ENCODE measurements around the gene ITPRID1. TPM values are rescaled to one million over a fixed set of nuclear protein-coding genes. Genes with fewer than 3 reads are reported as not detected.

Gene ITPRID1
- total and polyA plus RNA-seq, 2 of the 8 experiments (the other 6 are each of a cell fraction or from before 2014, with no cell fraction given), result 0.09 to 0.47 TPM

DNA sequence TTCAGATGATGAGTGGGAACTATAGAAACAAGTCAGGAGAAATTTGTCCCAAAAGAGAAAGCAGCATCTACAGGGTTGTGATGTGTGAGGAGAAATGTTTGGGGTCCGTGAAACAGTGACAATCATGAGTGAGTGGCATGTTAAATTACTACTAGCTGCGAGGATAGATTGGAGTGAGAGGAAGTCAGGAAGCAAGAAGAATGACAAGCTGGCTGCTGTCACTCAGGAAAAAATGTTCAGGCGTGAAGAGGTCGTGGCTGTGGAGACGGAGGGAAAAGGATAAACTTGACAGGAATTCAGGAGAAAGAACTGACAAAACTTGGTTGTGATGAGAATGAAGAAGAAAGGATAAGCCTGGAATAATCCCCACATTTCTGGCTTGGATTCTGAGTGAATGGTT is 5.1 kb upstream of the ITPRID1 start (continued):
- TF ChIP-seq, protein P1, sequence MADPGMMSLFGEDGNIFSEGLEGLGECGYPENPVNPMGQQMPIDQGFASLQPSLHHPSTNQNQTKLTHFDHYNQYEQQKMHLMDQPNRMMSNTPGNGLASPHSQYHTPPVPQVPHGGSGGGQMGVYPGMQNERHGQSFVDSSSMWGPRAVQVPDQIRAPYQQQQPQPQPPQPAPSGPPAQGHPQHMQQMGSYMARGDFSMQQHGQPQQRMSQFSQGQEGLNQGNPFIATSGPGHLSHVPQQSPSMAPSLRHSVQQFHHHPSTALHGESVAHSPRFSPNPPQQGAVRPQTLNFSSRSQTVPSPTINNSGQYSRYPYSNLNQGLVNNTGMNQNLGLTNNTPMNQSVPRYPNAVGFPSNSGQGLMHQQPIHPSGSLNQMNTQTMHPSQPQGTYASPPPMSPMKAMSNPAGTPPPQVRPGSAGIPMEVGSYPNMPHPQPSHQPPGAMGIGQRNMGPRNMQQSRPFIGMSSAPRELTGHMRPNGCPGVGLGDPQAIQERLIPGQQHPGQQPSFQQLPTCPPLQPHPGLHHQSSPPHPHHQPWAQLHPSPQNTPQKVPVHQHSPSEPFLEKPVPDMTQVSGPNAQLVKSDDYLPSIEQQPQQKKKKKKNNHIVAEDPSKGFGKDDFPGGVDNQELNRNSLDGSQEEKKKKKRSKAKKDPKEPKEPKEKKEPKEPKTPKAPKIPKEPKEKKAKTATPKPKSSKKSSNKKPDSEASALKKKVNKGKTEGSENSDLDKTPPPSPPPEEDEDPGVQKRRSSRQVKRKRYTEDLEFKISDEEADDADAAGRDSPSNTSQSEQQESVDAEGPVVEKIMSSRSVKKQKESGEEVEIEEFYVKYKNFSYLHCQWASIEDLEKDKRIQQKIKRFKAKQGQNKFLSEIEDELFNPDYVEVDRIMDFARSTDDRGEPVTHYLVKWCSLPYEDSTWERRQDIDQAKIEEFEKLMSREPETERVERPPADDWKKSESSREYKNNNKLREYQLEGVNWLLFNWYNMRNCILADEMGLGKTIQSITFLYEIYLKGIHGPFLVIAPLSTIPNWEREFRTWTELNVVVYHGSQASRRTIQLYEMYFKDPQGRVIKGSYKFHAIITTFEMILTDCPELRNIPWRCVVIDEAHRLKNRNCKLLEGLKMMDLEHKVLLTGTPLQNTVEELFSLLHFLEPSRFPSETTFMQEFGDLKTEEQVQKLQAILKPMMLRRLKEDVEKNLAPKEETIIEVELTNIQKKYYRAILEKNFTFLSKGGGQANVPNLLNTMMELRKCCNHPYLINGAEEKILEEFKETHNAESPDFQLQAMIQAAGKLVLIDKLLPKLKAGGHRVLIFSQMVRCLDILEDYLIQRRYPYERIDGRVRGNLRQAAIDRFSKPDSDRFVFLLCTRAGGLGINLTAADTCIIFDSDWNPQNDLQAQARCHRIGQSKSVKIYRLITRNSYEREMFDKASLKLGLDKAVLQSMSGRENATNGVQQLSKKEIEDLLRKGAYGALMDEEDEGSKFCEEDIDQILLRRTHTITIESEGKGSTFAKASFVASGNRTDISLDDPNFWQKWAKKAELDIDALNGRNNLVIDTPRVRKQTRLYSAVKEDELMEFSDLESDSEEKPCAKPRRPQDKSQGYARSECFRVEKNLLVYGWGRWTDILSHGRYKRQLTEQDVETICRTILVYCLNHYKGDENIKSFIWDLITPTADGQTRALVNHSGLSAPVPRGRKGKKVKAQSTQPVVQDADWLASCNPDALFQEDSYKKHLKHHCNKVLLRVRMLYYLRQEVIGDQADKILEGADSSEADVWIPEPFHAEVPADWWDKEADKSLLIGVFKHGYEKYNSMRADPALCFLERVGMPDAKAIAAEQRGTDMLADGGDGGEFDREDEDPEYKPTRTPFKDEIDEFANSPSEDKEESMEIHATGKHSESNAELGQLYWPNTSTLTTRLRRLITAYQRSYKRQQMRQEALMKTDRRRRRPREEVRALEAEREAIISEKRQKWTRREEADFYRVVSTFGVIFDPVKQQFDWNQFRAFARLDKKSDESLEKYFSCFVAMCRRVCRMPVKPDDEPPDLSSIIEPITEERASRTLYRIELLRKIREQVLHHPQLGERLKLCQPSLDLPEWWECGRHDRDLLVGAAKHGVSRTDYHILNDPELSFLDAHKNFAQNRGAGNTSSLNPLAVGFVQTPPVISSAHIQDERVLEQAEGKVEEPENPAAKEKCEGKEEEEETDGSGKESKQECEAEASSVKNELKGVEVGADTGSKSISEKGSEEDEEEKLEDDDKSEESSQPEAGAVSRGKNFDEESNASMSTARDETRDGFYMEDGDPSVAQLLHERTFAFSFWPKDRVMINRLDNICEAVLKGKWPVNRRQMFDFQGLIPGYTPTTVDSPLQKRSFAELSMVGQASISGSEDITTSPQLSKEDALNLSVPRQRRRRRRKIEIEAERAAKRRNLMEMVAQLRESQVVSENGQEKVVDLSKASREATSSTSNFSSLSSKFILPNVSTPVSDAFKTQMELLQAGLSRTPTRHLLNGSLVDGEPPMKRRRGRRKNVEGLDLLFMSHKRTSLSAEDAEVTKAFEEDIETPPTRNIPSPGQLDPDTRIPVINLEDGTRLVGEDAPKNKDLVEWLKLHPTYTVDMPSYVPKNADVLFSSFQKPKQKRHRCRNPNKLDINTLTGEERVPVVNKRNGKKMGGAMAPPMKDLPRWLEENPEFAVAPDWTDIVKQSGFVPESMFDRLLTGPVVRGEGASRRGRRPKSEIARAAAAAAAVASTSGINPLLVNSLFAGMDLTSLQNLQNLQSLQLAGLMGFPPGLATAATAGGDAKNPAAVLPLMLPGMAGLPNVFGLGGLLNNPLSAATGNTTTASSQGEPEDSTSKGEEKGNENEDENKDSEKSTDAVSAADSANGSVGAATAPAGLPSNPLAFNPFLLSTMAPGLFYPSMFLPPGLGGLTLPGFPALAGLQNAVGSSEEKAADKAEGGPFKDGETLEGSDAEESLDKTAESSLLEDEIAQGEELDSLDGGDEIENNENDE (IDR thresholded peaks at IDR 0.05; ENCODE audit: insufficient replicate concordance, low read length), result no peak
- TF ChIP-seq BCL11A (IDR thresholded peaks at IDR 0.05; ENCODE audit: low read depth in 2 of 2, low read length in 2 of 2), result no peak
- no peak for TF ChIP-seq MAFK (IDR thresholded peaks at IDR 0.05; ENCODE audit: low read depth, low read length)
- no peak for TF ChIP-seq HDAC6 (IDR thresholded peaks at IDR 0.05; ENCODE audit: low read depth, low read length)
- no peak for TF ChIP-seq TAF1 (IDR thresholded peaks at IDR 0.05; ENCODE audit: low read depth, low read length)
- no peak for TF ChIP-seq TEAD4 (IDR thresholded peaks at IDR 0.05; ENCODE audit: low read depth, low read length)
- TF ChIP-seq KDM4A (IDR thresholded peaks at IDR 0.05; ENCODE audit: low read depth, low read length, severe bottlenecking), result no peak
